HepG2 (cell line): ENCODE data around the gene MARK2. TPM values are rescaled to one million over a fixed set of nuclear protein-coding genes. Genes with fewer than 3 reads are reported as not detected.
A peak's percentile ranks its signal among the peaks of the same experiment; 100 is the strongest.

Experiments
- CCDC6 ChIP-seq: sonication (generic); formaldehyde crosslinking; IDR thresholded peaks from 2 replicates; pipeline ENCODE4 v1.8.1; 2022; ENCODE audit warnings: mild to moderate bottlenecking, missing genetic modification reagents, moderate library complexity
- E2F1 ChIP-seq: sonication (generic); formaldehyde crosslinking; IDR thresholded peaks from 2 replicates; pipeline ENCODE4 v1.5.0; 2020; ENCODE audit warnings: missing genetic modification reagents
- HNRNPL ChIP-seq: fragments of 200-400 bp; formaldehyde crosslinking; IDR thresholded peaks from 2 replicates; pipeline ENCODE4 v1.6.1; 2017; ENCODE audit warnings: mild to moderate bottlenecking, low read depth, low read length
- NFYB ChIP-seq: sonication (generic); formaldehyde crosslinking; IDR thresholded peaks from 2 replicates; pipeline ENCODE4 v1.4.0; 2020; ENCODE audit warnings: missing genetic modification reagents
- POGK ChIP-seq: sonication (generic); formaldehyde crosslinking; conservative IDR thresholded peaks from 2 replicates; pipeline ENCODE4 v1.8.0; 2022; ENCODE audit warnings: mild to moderate bottlenecking, moderate library complexity, missing genetic modification reagents
- RAD21 ChIP-seq: fragments of 450-650 bp; formaldehyde crosslinking; IDR thresholded peaks from 2 replicates; pipeline ENCODE4 v1.5.0; 2020; ENCODE audit warnings: mild to moderate bottlenecking
- TFDP1 ChIP-seq: IDR thresholded peaks from 2 replicates; pipeline ENCODE4 v1.6.1; 2016; ENCODE audit warnings: missing compliant biosample characterization, missing genetic modification reagents, borderline replicate concordance
- YEATS4 ChIP-seq: sonication (generic); formaldehyde crosslinking; IDR thresholded peaks from 2 replicates; pipeline ENCODE4 v1.4.0; 2020; ENCODE audit warnings: missing genetic modification reagents, borderline replicate concordance
- ZBTB1 ChIP-seq: sonication (generic); formaldehyde crosslinking; IDR thresholded peaks from 2 replicates; pipeline ENCODE4 v1.4.0; 2020; ENCODE audit warnings: missing genetic modification reagents, borderline replicate concordance
- ZBTB20 ChIP-seq: sonication (generic); formaldehyde crosslinking; IDR thresholded peaks from 2 replicates; pipeline ENCODE4 v1.8.1; 2023; ENCODE audit warnings: missing genetic modification reagents, low read depth, mild to moderate bottlenecking, borderline replicate concordance
- ZBTB7B ChIP-seq: sonication (generic); formaldehyde crosslinking; IDR thresholded peaks from 2 replicates; pipeline ENCODE4 v1.4.0; 2020; ENCODE audit warnings: missing genetic modification reagents
- ZNF224 ChIP-seq: sonication (generic); formaldehyde crosslinking; IDR thresholded peaks from 2 replicates; pipeline ENCODE4 v1.5.0; 2020; ENCODE audit warnings: mild to moderate bottlenecking, missing genetic modification reagents
- ZNF724P ChIP-seq: sonication (generic); formaldehyde crosslinking; IDR thresholded peaks from 2 replicates; pipeline ENCODE4 v1.8.0; 2022; ENCODE audit warnings: missing genetic modification reagents, borderline replicate concordance
- ZNF83 ChIP-seq: sonication (generic); formaldehyde crosslinking; IDR thresholded peaks from 2 replicates; pipeline ENCODE4 v1.4.0; 2020; ENCODE audit warnings: missing genetic modification reagents, mild to moderate bottlenecking, borderline replicate concordance
- polyA plus RNA-seq, 8 experiments: library from polyadenylated mRNA; depleted of rRNA in 3 of 8; stranded (reverse) in 7 of 8; unstranded in 1 of 8; fragments of >200 nt; fragmentation: Illumina TruSeq in 4 of 8; extraction: Trizol in 4 of 8; gene quantifications; 2 replicates each; pipeline versions ENCODE4 v1.2.1 to v1.2.3, GENCODE V29; 2011 to 2016; ENCODE audit warnings: low read depth in 4 of 8, missing spikeins in 1 of 8, mixed read lengths in 1 of 8; ENCODE audit not compliant: insufficient read depth in 1 of 8
- total RNA-seq, 5 experiments: library from RNA; depleted of rRNA; stranded (reverse); fragments of >200 nt; fragmentation: Illumina TruSeq; extraction: Trizol; gene quantifications; 2 replicates each; pipeline ENCODE4 v1.2.3, GENCODE V29; 2016; ENCODE audit warnings: low read depth in 1 of 5
- TF ChIP-seq, protein P1 (sequence below): sonication (generic); formaldehyde crosslinking; IDR thresholded peaks from 2 replicates; pipeline ENCODE4 v1.5.1; 2020; ENCODE audit warnings: mild to moderate bottlenecking, missing genetic modification reagents, borderline replicate concordance
- TF ChIP-seq, protein P2 (sequence below): sonication (generic); formaldehyde crosslinking; IDR thresholded peaks from 2 replicates; pipeline ENCODE4 v1.4.0; 2020; ENCODE audit warnings: missing genetic modification reagents
- TF ChIP-seq, protein P3 (sequence below): IDR thresholded peaks from 2 replicates; pipeline ENCODE4 v1.6.1; 2012; ENCODE audit warnings: inconsistent platforms
- TF ChIP-seq, protein P4 (sequence below): sonication (generic); formaldehyde crosslinking; IDR thresholded peaks from 2 replicates; pipeline ENCODE4 v1.8.1; 2022; ENCODE audit warnings: mild to moderate bottlenecking, missing genetic modification reagents

The MARK2 gene
- total and polyA plus RNA-seq, 2 of the 13 experiments (the other 11 are each of a cell fraction or from before 2014, with no cell fraction given) = 13.5 to 13.9 TPM

- 0 out of 2 replicates have a peak, but pooled peaks have one; percentile 44 for TF ChIP-seq ZBTB1 (CRISPR knock-in tag)
- TF ChIP-seq YEATS4 (CRISPR knock-in tag) = peak; percentile 30; the same call in 1 of the 2 replicates
- peak; percentile 75; the same call in 1 of the 2 replicates for TF ChIP-seq TFDP1 (CRISPR knock-in tag)
- 0 out of 2 replicates have a peak, but pooled peaks have one; percentile 35 for TF ChIP-seq ZNF224 (CRISPR knock-in tag)
- 0 out of 2 replicates have a peak, but pooled peaks have one; percentile 59 for TF ChIP-seq ZNF83
- TF ChIP-seq, protein P1, sequence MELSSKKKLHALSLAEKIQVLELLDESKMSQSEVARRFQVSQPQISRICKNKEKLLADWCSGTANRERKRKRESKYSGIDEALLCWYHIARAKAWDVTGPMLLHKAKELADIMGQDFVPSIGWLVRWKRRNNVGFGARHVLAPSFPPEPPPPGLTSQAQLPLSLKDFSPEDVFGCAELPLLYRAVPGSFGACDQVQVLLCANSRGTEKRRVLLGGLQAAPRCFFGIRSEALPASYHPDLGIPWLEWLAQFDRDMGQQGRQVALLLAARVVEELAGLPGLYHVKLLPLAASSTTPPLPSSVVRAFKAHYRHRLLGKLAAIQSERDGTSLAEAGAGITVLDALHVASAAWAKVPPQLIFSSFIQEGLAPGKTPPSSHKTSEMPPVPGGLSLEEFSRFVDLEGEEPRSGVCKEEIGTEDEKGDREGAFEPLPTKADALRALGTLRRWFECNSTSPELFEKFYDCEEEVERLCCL (CRISPR knock-in tag) = no peak
- 0 out of 2 replicates have a peak, but pooled peaks have one; percentile 56 for TF ChIP-seq HNRNPL
- TF ChIP-seq, protein P2, sequence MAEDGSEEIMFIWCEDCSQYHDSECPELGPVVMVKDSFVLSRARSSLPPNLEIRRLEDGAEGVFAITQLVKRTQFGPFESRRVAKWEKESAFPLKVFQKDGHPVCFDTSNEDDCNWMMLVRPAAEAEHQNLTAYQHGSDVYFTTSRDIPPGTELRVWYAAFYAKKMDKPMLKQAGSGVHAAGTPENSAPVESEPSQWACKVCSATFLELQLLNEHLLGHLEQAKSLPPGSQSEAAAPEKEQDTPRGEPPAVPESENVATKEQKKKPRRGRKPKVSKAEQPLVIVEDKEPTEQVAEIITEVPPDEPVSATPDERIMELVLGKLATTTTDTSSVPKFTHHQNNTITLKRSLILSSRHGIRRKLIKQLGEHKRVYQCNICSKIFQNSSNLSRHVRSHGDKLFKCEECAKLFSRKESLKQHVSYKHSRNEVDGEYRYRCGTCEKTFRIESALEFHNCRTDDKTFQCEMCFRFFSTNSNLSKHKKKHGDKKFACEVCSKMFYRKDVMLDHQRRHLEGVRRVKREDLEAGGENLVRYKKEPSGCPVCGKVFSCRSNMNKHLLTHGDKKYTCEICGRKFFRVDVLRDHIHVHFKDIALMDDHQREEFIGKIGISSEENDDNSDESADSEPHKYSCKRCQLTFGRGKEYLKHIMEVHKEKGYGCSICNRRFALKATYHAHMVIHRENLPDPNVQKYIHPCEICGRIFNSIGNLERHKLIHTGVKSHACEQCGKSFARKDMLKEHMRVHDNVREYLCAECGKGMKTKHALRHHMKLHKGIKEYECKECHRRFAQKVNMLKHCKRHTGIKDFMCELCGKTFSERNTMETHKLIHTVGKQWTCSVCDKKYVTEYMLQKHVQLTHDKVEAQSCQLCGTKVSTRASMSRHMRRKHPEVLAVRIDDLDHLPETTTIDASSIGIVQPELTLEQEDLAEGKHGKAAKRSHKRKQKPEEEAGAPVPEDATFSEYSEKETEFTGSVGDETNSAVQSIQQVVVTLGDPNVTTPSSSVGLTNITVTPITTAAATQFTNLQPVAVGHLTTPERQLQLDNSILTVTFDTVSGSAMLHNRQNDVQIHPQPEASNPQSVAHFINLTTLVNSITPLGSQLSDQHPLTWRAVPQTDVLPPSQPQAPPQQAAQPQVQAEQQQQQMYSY (CRISPR knock-in tag) = peak; percentile 89
- TF ChIP-seq CCDC6 (CRISPR knock-in tag) = 0 out of 2 replicates have a peak, but pooled peaks have one; percentile 31
- TF ChIP-seq POGK (CRISPR knock-in tag) = 0 out of 2 replicates have a peak, but pooled peaks have one; percentile 35
- TF ChIP-seq ZBTB20 (CRISPR knock-in tag) = no peak
- TF ChIP-seq ZNF724P (CRISPR knock-in tag) = no peak
- TF ChIP-seq ZBTB7B = peak; percentile 68
- TF ChIP-seq NFYB (CRISPR knock-in tag) = peak; percentile 51; the same call in 1 of the 2 replicates
- peak; percentile 20; the same call in 1 of the 2 replicates for TF ChIP-seq RAD21 (CRISPR knock-in tag)
- TF ChIP-seq E2F1 = peak; percentile 55; the same call in 1 of the 2 replicates
- TF ChIP-seq, protein P3, sequence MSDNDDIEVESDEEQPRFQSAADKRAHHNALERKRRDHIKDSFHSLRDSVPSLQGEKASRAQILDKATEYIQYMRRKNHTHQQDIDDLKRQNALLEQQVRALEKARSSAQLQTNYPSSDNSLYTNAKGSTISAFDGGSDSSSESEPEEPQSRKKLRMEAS = peak; percentile 63
- TF ChIP-seq, protein P4, sequence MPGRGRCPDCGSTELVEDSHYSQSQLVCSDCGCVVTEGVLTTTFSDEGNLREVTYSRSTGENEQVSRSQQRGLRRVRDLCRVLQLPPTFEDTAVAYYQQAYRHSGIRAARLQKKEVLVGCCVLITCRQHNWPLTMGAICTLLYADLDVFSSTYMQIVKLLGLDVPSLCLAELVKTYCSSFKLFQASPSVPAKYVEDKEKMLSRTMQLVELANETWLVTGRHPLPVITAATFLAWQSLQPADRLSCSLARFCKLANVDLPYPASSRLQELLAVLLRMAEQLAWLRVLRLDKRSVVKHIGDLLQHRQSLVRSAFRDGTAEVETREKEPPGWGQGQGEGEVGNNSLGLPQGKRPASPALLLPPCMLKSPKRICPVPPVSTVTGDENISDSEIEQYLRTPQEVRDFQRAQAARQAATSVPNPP (CRISPR knock-in tag) = 0 out of 2 replicates have a peak, but pooled peaks have one; percentile 38
Observed at GRCh38 chr11:63813035-63813562, 25.8 kb upstream of the MARK2 start, which contains the start of gene SPINDOC (continued).
